GM21825 (cell line): ENCODE data around the gene TSPAN7.
A peak's percentile ranks its signal among the peaks of the same experiment; 100 is the strongest.

Source experiments
- ATAC-seq: cut with Tn5 transposase; IDR thresholded peaks from one replicate; pipeline ENCODE4 v1.9.1; 2021; ENCODE audit warnings: mild to moderate bottlenecking, moderate library complexity; ENCODE audit not compliant: unreplicated experiment

Gene TSPAN7

GRCh38 chrX:38583181-38583580 is 21.8 kb downstream of the TSPAN7 start:
- no peak for ATAC-seq

DNA sequence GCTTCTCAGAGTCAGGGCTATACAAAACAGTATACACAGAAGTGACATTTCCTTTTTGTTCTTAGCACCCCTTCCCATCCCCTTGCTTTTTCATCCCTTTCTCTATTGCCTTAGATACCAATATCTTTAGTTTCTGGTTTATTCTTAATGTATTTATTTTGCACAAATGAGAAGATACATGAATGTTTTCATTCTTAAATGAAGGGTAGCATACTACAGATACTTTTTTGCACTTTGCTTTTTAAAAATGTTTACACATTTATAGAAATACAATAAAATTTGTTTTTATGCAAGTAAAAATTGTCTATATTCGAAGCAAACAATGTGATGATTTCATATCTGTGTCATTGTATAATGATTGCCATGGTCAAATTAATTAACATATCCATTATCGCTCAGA is 33.1 kb downstream of the TSPAN7 start:
- ATAC-seq: no peak

DNA sequence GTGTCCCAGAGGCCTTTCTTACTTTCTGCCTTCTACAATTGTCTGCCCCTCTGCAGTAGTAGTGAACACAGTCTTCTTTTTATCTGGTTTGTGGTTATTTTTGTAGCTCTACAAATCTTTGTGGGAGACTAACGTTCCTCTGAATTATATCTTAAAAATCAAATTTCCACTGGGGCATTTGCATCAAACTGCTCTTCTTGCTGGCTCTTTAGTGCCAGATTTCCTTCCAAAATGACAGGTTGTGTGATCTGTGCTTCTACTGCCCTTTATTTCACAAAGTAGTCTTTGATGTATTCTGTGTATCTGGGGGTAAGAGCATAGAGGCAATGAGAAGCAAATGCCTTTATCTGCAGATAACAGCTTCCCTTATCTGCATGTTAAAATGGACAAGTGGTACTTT is 34.5 kb downstream of the TSPAN7 start:
- no peak for ATAC-seq

DNA sequence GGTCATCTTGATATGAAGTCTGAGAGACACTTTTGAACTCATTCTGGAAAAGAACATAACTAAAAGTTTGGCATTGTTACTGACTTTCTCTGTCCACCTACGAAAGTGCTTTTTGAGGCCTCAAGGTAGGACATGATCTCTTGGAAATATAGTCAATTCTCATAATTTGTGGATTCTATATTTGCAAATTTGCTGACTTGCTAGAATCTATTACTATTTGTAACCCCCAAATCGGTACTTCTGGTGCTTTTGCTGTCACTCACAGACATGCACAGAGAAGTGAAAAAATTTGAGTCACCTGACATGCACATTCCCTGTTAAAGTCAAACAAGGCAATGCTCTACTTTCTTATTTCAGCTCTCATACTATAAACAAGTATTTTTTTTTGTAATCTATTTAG is 35.6 kb downstream of the TSPAN7 start:
- ATAC-seq: no peak

GRCh38 chrX:38599796-38600755 is 38.7 kb downstream of the TSPAN7 start:
- no peak for ATAC-seq

DNA sequence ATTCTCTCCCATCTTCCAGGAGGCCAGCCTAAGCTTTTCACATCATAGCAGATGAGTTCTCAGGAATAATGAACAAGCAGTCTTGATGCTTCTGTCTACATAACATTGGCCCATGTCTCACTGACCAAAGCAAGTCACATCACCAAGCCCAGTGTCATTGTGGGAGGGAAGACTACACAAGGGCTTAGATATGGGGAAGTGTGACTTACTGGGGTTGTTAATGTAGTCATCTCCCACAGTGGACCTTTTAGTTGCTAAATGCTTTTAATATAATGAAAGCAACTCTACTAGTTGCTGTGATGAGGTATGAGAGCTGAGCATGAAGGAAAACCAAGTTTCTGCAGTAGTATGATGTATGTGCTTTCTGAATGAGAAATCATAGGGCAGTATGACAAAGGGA is 40.5 kb downstream of the TSPAN7 start:
- no peak for ATAC-seq

DNA sequence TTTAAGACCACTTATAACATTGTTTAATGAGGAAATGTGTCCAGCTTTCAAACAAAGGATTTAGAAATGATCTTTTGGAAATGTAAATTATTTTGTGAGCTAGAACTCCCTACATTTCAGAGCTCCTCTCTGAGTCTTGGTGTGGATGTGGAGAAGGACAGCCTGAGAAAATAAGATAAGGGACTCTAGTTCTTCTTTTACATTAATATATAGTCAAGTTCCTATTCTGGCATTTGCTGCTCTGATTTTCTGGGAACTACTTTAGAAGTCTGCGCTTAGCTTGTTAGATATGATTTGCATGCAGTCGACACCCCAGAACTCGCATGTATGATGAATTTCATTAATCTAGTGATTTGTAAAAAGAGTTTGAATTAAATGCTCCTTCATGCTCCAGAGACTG is 45.5 kb downstream of the TSPAN7 start:
- ATAC-seq: no peak

DNA sequence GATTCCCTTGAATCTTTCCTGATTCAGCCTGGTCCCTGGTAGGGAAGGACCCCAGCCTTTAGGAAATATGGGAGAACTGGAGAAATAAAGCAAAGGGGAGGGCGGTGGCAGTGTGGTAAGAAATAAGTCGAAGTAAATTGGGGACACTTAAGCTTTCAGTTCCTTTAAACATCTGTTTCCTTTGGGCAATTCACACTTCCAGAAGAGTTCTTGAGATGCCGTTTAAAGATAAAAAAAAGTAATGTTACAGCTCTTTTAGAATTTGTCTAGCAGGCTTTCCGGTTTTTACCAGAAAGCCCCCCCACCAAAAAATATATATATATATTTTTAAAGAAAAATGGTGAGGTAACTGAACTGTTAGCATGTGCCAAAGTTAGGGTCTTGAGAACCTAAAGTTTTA is 46.6 kb downstream of the TSPAN7 start:
- no peak for ATAC-seq

GRCh38 chrX:38610849-38611248 is 49.5 kb downstream of the TSPAN7 start:
- ATAC-seq: no peak

DNA sequence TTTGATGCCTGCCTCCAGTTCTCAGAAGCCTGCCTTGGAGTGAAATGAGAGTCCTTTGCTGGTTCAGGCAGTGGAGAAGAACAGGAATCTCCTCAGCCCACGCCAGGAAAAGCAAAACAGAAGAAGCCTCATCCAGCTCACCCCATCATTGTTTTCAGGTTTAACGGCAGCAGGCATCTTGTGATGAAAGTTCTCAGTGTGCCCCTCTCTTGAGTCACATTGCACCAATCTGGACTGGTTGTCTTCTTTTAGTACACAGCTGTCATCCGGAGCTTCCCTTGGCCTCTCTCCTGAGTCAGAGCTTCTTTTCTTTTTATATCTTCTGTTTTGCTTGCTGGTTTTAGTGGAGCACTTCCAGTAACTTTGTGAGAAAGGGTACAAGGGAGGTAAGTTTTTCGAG is 50.9 kb downstream of the TSPAN7 start:
- no peak for ATAC-seq

GRCh38 chrX:38614485-38614884 is 53.1 kb downstream of the TSPAN7 start:
- ATAC-seq: no peak

DNA sequence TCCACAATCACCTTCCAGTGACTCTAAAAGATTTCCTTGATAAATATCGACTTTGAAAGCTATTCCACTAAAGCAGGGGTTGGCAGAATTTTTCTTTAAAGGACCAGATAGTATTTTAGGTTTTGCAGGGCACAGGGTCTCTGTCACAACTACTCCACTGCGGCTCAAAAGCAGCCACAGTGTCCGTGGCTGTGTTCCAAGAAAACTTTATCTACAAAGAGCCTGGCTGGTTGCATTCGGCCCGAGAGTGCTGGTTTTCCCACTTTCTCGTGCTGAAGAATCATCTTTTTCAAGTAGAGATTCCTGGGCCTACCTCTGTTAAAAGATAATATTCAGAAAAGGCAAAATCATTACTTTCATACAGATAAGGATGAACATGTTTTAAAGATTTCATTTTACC is 55.6 kb downstream of the TSPAN7 start:
- no peak for ATAC-seq

DNA sequence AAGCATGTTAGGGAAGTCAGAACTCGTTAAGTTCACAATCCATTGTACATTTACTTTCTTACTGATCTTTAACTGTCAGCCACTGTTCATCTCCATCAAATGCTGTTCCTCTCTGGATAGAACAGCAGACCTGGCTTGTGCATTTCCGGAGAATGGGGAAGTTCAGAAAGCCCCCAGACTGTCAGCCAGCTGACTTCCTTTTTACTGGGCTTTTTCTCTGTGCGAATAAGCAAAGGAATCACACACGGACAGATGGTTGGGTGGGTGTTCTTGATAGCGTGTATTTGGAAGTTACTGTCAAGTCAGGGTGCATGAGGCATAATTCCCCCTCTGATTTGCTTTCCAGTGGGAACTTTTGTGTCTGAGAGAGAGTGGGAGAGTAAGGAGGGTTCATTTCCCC is 56.8 kb downstream of the TSPAN7 start:
- no peak for ATAC-seq

DNA sequence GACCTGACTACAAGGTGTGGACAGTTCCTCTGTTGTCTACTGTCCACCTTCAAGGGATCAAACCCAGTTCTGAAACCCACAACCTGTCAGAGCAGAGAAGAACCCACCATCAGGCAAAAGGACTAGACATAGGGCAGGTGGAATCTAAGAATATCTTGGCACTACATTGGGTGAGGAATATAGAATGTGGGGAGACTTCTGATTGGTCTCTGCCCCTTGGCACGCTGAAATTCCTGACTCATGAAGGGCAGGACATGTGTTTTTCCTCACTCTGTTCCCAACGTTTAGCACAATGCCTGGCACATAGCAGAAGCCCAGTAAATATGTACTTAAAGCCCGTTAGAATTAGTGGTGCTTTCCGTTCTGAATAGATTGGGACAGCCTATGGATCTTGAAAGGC is 59.3 kb downstream of the TSPAN7 start:
- no peak for ATAC-seq

DNA sequence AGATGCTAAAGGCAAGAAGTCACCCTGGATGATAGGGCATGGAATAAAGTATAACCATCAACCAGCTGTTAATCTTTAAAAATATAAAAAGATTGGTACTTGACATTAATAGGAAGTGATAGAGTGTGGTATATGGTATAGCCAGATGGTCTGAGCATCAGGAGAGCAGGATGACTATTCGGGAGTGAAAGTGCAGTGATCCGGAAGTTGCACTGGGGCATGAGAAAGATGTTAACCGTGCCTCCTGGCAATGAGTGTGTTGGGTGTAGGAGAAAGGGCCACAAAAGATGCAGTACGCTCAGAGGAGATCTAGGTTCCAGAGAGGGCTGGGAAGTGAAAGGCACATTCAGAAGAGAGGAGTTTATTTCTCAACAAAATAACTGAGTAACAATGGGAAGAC is 65.0 kb downstream of the TSPAN7 start:
- no peak for ATAC-seq

GRCh38 chrX:38627683-38628082 is 66.3 kb downstream of the TSPAN7 start:
- peak; percentile 70 for ATAC-seq

- ATAC-seq: no peak
These were observed 67.2 kb downstream of the TSPAN7 start for GRCh38 chrX:38628587-38628986.

DNA sequence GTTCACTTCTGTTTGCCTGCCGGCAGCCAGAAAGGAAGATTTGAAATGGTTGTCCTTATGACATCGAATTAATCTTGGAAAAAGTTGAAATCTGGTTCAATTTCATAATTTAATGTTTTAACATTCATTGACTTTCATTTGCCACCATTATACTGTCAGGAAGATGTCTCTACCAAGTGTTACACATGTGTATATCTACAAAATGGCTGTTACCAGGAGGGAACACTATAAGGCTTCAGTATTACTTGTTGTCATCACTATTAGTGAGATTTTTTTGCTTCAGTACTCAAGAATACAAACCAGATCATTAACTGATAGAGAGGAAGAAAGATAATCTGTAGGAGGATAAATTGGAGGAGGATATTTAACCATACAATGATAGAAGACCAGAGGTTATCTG is 71.2 kb downstream of the TSPAN7 start:
- ATAC-seq: no peak

DNA sequence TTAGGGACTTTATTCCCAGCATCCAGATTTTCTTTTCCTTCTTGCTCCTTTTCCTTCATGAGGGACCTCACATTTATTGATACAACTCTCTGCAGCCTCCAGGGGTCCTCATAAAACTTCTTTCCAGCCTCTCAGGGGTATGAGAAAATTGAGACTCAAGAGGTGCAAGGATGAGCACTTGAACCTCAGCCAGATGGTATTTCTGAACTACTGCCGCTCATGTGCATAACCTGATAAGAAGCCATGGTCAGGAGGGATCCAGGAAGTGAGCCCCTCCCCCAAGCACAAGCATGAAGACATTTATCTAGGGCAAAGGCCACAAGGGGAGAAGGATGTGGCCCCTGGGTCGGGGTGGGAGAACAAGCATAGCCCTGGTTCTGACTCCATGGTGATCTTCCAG is 73.3 kb downstream of the TSPAN7 start:
- ATAC-seq: no peak

DNA sequence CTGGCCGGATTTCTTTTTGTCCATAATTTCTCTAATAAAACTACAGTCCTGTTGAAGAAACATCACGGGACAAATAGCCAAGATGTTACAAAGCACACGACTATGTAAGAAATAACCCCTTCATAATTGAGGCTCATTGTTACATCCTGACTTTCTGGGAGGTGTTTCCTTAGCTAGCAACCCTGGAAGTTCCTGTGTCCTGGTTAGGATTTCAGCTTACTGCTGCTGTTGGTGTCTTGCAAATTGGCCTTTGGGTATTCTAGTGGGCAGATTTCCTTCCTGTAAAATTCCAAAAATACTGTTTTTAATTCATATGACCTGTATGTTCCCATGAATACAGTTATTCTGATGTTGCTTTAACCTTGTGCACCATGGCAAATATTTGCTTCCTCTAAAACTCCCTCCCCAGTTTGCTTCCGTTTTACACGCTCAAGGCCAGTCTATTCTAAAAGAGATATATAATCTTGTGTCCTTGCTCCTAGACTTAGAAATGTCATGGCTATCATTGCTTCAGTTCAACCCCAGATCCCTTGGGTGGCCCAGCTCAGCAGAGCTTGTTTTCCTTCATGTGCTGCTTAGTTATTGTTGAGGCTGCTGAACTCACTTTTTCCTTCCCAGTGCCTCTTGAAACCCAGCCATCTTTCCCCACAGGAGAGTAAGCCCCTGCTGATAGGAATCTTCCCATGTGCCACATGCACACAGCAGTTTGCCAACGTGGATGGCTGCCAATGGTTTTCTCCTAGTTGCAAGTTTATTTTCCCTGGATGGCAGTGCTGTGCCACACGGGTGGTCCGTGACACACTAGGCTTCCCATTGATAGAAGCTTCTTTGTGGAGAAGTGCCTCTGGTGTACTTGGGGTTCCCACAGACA is 75.8 kb downstream of the TSPAN7 start:
- ATAC-seq: no peak

DNA sequence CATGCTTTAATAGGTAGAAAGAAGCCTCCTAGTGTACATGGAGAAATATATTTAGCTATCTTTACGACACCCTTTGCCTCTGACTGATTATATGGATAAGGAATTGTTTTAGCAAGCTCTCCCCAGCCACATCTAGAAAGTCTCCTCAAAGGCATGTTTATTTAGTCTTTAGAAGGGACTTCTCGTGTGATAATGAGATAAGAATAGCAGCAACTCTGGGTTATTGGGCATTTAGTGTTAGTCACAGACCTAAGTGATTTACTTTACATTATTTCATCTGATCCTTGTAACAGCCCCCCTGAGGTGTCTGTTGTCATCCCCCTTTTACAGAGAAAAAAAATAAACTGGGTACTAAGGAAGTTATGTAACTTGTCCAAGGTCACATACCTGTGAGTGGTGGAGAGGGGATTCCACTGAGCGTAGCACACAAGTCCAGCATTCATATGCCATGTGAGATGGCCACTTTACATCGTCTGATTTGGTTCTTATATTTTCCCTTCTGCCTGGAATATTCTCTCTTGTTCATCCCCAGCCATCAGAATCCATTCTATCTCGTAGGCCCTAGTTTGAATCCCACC is 77.7 kb downstream of the TSPAN7 start:
- ATAC-seq: no peak

DNA sequence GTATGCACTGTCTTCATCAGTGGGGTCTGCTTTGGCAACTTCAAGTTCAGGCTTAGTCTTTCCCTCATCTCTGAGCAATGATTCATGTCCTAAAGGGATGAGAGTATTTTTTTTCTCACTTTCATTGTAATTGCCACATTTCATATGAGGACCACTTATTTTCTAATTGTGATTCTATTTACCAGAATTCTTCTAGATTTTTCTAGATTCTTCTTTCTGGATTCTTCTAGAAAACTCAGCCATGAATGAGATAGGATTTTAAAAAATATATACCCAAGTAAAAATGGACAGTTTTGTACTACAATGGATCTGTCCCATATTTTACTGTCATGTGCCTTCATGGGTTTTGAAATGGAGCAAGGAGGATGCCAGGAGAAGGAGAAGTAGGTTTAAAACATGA is 78.4 kb downstream of the TSPAN7 start:
- no peak for ATAC-seq
